PC-9 (cell line): Measurements from ENCODE around the gene VPS37B. TPM values are rescaled to one million over a fixed set of nuclear protein-coding genes. Genes with fewer than 3 reads are reported as not detected.
"Not testable (repeated sequence)": the region's sequence is repeated elsewhere in the genome, so short reads cannot be mapped to it uniquely, and the experiment has no call there.

ENCODE experiments used
- BruUV-seq: library from RNA; stranded (reverse); fragments of 400-500 nt; replicated peaks from 2 replicates; lab custom pipeline; 2021; lab: Mats Ljungman, UMichigan
- CTCF ChIA-PET: fragments of 300-600 bp; sonication (Branson Sonifier 250); formaldehyde crosslinking; loops from one replicate; lab custom pipeline; 2022; ENCODE audit warnings: antibody characterized with exemption; lab: Charles Lee
- POLR2A ChIA-PET: fragments of 300-600 bp; sonication (Branson Sonifier 250); formaldehyde crosslinking; loops from one replicate; lab custom pipeline; 2022; ENCODE audit warnings: antibody characterized with exemption; ENCODE audit not compliant: unreplicated experiment; lab: Charles Lee
- DNase-seq, 2 experiments: peaks; one replicate each; pipeline versions ENCODE4 v3.0.0 to v3.0.0-alpha.2; 2015 to 2022; ENCODE audit warnings: mixed read lengths in 1 of 2
- H2AFZ ChIP-seq: fragments of 200-600 bp; sonication (generic); 2 replicates; pipeline ENCODE4 v1.8.1; 2017; ENCODE audit warnings: antibody characterized with exemption
- H3F3A ChIP-seq: fragments of 200-600 bp; sonication (generic); 2 replicates; pipeline ENCODE4 v1.8.1; 2017; ENCODE audit warnings: antibody characterized with exemption, mild to moderate bottlenecking, low read depth; ENCODE audit not compliant: insufficient read depth
- H3K27ac ChIP-seq: fragments of 200-600 bp; sonication (generic); 2 replicates; pipeline ENCODE4 v1.6.1; 2016; ENCODE audit warnings: mixed run types
- H3K27me3 ChIP-seq: fragments of 200-600 bp; sonication (generic); 2 replicates; pipeline ENCODE4 v1.6.1; 2016; ENCODE audit warnings: low read depth, mixed run types; ENCODE audit not compliant: insufficient read depth
- H3K36me3 ChIP-seq: fragments of 200-600 bp; sonication (generic); 2 replicates; pipeline ENCODE4 v1.6.1; 2016; ENCODE audit warnings: low read depth, mixed run types
- H3K4me1 ChIP-seq: fragments of 200-600 bp; sonication (generic); replicated peaks from 2 replicates; pipeline ENCODE4 v1.6.1; 2016; ENCODE audit warnings: mixed run types; ENCODE audit not compliant: insufficient read depth
- H3K4me2 ChIP-seq: fragments of 200-600 bp; sonication (generic); 2 replicates; pipeline ENCODE4 v1.6.1; 2017; ENCODE audit warnings: mixed run types
- H3K4me3 ChIP-seq: fragments of 200-600 bp; sonication (generic); 2 replicates; pipeline ENCODE4 v1.6.1; 2016; ENCODE audit warnings: mixed run types
- H3K79me2 ChIP-seq: fragments of 200-600 bp; sonication (generic); 2 replicates; pipeline ENCODE4 v1.6.1; 2017; ENCODE audit warnings: low read depth, mixed run types
- H3K9me2 ChIP-seq: fragments of 200-600 bp; sonication (generic); 2 replicates; pipeline ENCODE4 v1.8.1; 2017; ENCODE audit warnings: mild to moderate bottlenecking; ENCODE audit not compliant: insufficient read depth
- H3K9me3 ChIP-seq: fragments of 200-600 bp; sonication (generic); 2 replicates; pipeline ENCODE4 v1.8.1; 2016; ENCODE audit warnings: low read depth; ENCODE audit not compliant: insufficient read depth
- H4K20me1 ChIP-seq: fragments of 200-600 bp; sonication (generic); 2 replicates; pipeline ENCODE4 v1.8.1; 2017; ENCODE audit not compliant: insufficient read depth
- EZH2 ChIP-seq: fragments of 200-600 bp; sonication (generic); IDR thresholded peaks from 2 replicates; pipeline ENCODE4 v1.8.0; 2017; ENCODE audit warnings: antibody characterized with exemption, low read depth
- intact Hi-C: fragments of 100-400 bp; cut with micrococcal nuclease; formaldehyde crosslinking; loops from one replicate; pipeline ENCODE4 v1.10.0; 2022; ENCODE audit not compliant: unreplicated experiment
- total RNA-seq: library from RNA; stranded (reverse); gene quantifications from 2 replicates; pipeline ENCODE4 v1.2.3, GENCODE V29; 2021
- TF ChIP-seq, protein P1 (sequence below): fragments of 200-600 bp; sonication (generic); conservative IDR thresholded peaks from 2 replicates; pipeline ENCODE4 v1.6.1; 2017; ENCODE audit warnings: mixed run types, antibody characterized with exemption, mild to moderate bottlenecking, moderate library complexity

Gene VPS37B
- total RNA-seq, 1 experiment from 2014 or later: 51.4 TPM

DNA sequence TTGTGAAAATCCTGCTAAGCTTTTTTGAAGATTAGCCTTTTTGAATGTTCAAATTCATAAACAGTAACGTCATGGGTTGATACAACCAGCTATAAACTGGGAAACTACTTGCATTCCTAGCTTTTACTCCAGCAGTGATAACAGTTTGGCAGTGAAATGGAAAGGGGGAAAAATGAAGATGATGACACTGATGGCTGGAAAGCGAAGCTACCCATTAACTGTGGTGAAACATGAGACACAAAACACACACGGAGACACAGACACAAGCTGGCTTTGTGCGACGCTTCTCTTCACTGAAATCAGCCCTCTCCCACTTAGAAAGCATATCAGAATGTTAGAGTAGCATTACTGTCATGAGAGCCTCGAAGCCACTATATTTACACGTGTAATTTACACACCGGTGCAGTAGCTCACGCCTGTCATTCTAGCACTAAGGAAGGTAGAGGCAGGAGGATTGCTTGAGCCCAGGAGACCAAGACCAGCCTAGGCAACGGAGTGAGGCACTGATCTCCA, 15.7 kb downstream of the VPS37B start:
- Histone ChIP-seq H3K4me2 (no peak overlapping the region), H4K20me1 (peaks cover 67% of the 10 kb centered on the region), H3K27ac (no peak overlapping the region), H3K9me2 (no peaks in the 10 kb centered on the region), H3K9me3 (no peaks in the 10 kb centered on the region), H3K79me2 (peaks cover 100% of the 10 kb centered on the region), H2AFZ (no peak overlapping the region), H3K27me3 (no peaks in the 10 kb centered on the region), H3F3A (peaks cover 16% of the 10 kb centered on the region; the same call in 1 of the 2 replicates), H3K4me1 (0 out of 2 replicates have a peak, but pooled peaks cover 12% of the 10 kb centered on the region), H3K4me3 (no peak overlapping the region), H3K36me3 (peaks cover 12% of the 10 kb centered on the region; the same call in 1 of the 2 replicates)
- intact Hi-C loops: no loop called here
- no peak for TF ChIP-seq EZH2
- TF ChIP-seq, protein P1, sequence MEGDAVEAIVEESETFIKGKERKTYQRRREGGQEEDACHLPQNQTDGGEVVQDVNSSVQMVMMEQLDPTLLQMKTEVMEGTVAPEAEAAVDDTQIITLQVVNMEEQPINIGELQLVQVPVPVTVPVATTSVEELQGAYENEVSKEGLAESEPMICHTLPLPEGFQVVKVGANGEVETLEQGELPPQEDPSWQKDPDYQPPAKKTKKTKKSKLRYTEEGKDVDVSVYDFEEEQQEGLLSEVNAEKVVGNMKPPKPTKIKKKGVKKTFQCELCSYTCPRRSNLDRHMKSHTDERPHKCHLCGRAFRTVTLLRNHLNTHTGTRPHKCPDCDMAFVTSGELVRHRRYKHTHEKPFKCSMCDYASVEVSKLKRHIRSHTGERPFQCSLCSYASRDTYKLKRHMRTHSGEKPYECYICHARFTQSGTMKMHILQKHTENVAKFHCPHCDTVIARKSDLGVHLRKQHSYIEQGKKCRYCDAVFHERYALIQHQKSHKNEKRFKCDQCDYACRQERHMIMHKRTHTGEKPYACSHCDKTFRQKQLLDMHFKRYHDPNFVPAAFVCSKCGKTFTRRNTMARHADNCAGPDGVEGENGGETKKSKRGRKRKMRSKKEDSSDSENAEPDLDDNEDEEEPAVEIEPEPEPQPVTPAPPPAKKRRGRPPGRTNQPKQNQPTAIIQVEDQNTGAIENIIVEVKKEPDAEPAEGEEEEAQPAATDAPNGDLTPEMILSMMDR: no peak
- POLR2A ChIA-PET: no interaction called here
- CTCF ChIA-PET: no interaction called here
- DNase-seq: no peak
- no TSS peak for BruUV-seq

DNA sequence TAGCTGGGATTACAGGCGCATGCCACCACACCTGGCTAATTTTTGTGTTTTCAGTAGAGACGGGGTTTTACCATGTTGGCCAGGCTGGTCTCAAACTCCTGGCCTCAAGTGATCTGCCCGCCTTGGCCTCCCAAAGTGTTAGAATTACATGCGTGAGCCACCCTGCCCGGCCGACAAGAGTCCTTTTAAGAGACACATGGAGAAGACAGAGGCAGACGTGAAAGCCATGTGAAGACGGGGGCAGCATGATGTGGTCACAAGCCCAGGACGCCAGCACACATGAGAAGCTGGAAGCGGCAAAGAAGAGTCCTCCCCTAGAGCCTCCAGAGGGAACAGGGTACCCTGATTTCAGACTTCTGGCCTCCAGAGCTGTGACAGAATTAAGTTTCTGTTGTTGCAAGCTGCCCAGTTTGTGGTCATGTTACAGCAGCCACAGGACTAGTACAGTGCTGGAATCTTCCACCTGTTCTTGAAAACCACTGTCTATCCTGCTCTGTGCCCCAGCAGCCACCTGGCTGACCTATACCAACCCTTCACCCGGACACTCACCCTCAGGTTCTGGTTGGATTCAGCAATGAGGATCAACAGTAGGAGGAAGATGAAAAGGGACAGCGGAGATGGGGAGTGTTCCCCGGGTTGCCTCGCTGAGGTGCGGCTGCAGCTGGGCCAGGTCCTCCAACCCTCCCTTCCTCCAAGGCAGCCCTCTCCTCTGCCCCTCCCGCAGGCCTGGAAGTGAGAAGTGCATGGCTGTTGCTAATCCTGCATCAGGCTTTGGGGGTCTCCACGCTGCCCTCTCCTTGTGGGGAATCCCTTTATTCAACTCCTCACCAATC, 16.9 kb downstream of the VPS37B start:
- intact Hi-C loops: no loop called here
- Histone ChIP-seq H3K4me2 (no peak overlapping the region), H3F3A (peaks cover 20% of the 10 kb centered on the region; the same call in 1 of the 2 replicates), H3K9me3 (no peaks in the 10 kb centered on the region), H3K4me3 (no peak overlapping the region), H3K27me3 (no peaks in the 10 kb centered on the region), H3K79me2 (peaks cover 100% of the 10 kb centered on the region), H3K36me3 (peaks cover 12% of the 10 kb centered on the region; the same call in 1 of the 2 replicates), H4K20me1 (peaks cover 75% of the 10 kb centered on the region), H3K9me2 (no peaks in the 10 kb centered on the region), H2AFZ (no peak overlapping the region), H3K27ac (no peak overlapping the region), H3K4me1 (0 out of 2 replicates have a peak, but pooled peaks cover 2% of the 10 kb centered on the region)
- no peak for DNase-seq
- TF ChIP-seq, protein P1: no peak
- TF ChIP-seq EZH2: no peak
- ChIA-PET POLR2A (no interaction called here), CTCF (interaction anchor here (0.6 kb wide), 1 partner anchor 86 kb away, joined by 6 read pairs; no protein-coding TSS in a partner anchor)
- BruUV-seq: no TSS peak

DNA sequence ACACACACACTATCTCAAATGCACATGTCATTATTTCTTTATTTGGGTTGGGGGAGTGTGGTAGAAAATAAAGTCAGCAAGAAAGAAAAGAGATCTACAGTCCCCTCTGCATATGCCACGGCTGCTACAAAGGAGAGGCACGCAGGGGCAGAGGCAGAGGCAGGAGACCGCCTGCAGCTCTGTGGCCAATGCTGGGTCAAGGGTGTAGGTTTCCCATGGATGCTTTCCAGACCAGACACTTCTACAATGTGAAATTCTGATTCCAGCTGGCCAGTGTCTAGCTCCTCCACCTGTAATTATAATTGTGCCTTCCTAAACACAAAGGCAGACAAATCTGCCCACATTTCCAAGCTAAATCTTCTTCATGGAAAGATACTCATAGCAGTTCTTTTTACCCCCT, 19.2 kb downstream of the VPS37B start:
- Histone ChIP-seq H3K27me3 (no peaks in the 10 kb centered on the region), H4K20me1 (peaks cover 82% of the 10 kb centered on the region), H3K4me2 (no peak overlapping the region), H2AFZ (no peak overlapping the region), H3K4me1 (no peaks in the 10 kb centered on the region), H3K79me2 (peaks cover 100% of the 10 kb centered on the region), H3F3A (peaks cover 36% of the 10 kb centered on the region; the same call in 1 of the 2 replicates), H3K4me3 (no peak overlapping the region), H3K27ac (no peak overlapping the region; the same call in 1 of the 2 replicates), H3K9me3 (no peaks in the 10 kb centered on the region), H3K9me2 (no peaks in the 10 kb centered on the region), H3K36me3 (peaks cover 12% of the 10 kb centered on the region; the same call in 1 of the 2 replicates)
- ChIA-PET POLR2A (no interaction called here), CTCF (no interaction called here)
- no peak for DNase-seq
- TF ChIP-seq, protein P1: no peak
- no peak for TF ChIP-seq EZH2
- no TSS peak for BruUV-seq
- intact Hi-C loops: no loop called here

DNA sequence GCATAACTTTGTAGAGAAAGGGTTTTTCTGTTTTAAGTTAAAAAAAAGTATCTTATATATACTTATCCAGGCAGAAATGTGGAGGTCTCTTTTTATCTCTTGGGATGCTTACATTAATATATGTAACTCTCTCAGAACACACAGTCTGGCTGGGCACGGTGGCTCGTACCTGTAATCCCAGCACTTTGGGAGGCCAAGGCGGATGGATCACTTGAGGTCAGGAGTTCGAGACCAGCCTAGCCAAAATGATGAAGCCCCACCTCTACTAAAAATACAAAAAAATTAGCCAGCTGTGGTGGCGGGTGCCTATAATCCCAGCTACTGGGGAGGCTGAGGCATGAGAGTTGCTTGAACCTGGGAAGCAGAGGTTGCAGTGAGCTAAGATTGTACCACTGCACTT, 19.6 kb downstream of the VPS37B start:
- POLR2A ChIA-PET, CTCF ChIA-PET: not testable (repeated sequence)
- H4K20me1 ChIP-seq: peaks cover 81% of the 10 kb centered on the region

More for the DNA sequence above, 19.6 kb downstream of the VPS37B start:
- H3K9me2 ChIP-seq, H3K27me3 ChIP-seq, intact Hi-C loops, H3K4me2 ChIP-seq, H3K4me1 ChIP-seq, H2AFZ ChIP-seq, H3K9me3 ChIP-seq, H3K4me3 ChIP-seq, BruUV-seq, H3K27ac ChIP-seq: not testable (repeated sequence)
- Histone ChIP-seq H3K79me2 (peaks cover 100% of the 10 kb centered on the region), H3K36me3 (peaks cover 12% of the 10 kb centered on the region; the same call in 1 of the 2 replicates), H3F3A (peaks cover 36% of the 10 kb centered on the region; the same call in 1 of the 2 replicates)
- DNase-seq: peak in 1 of 2 experiments; percentile 10
